ENCODE results near the gene NDUFV1. TPM values are rescaled to one million over a fixed set of nuclear protein-coding genes. Genes with fewer than 3 reads are reported as not detected.
"Not testable (repeated sequence)": the region's sequence is repeated elsewhere in the genome, so short reads cannot be mapped to it uniquely, and the experiment has no call there.

NDUFV1 gene
- total RNA-seq, 2 experiments from 2014 or later = 347 to 356 TPM

- no peaks in the 10 kb centered on the region for H3K27me3 Mint-ChIP-seq (ENCODE audit: low read depth)
- CTCF ChIA-PET = interaction anchor here (0.9 to 6.0 kb wide), 9 partner anchors 11 to 62 kb away, joined by 3 to 46 read pairs (median 6); partner anchors contain the start of gene NUDT8
- peak overlapping the region; percentile 80 for H3K4me3 Mint-ChIP-seq
- peaks cover 7% of the 10 kb centered on the region for H3K36me3 Mint-ChIP-seq (ENCODE audit: low read depth)
- no peaks in the 10 kb centered on the region for H3K9me3 Mint-ChIP-seq
- DNase-seq = peak; percentile 75
- peak overlapping the region; percentile 98 for H3K27ac Mint-ChIP-seq
- intact Hi-C loops (cut with micrococcal nuclease) = loop anchor here (1.0 to 10.0 kb wide), 5 partner anchors 9 to 420 kb away; partner anchors contain the start of genes GSTP1, NDUFS8, NDUFV1 and TCIRG1
- H3K4me1 Mint-ChIP-seq (ENCODE audit: low read depth) = peaks cover 24% of the 10 kb centered on the region
These were observed 8.3 kb downstream of the NDUFV1 start for GRCh38 chr11:67614730-67615714.

GRCh38 chr11:67615728-67616430 is 9.1 kb downstream of the NDUFV1 start:
- H3K27ac Mint-ChIP-seq = no peak overlapping the region
- H3K4me3 Mint-ChIP-seq = peak overlapping the region; percentile 38
- CTCF ChIA-PET = interaction anchor here (0.7 to 6.0 kb wide), 5 partner anchors 14 to 63 kb away, joined by 3 to 46 read pairs (median 3); partner anchors contain the start of gene NUDT8
- no peaks in the 10 kb centered on the region for H3K27me3 Mint-ChIP-seq (ENCODE audit: low read depth)
- DNase-seq = no peak
- H3K9me3 Mint-ChIP-seq = no peaks in the 10 kb centered on the region
- H3K4me1 Mint-ChIP-seq (ENCODE audit: low read depth) = peaks cover 24% of the 10 kb centered on the region
- peaks cover 5% of the 10 kb centered on the region for H3K36me3 Mint-ChIP-seq (ENCODE audit: low read depth)
- intact Hi-C loops (cut with micrococcal nuclease) = loop anchor here (2.0 to 10.0 kb wide), 2 partner anchors 33 to 419 kb away; partner anchors contain the start of genes GSTP1, NDUFS8 and TCIRG1

- Mint-ChIP-seq H3K36me3 (ENCODE audit: low read depth) (peaks cover 5% of the 10 kb centered on the region), H3K4me3 (peak overlapping the region; percentile 38), H3K27me3 (ENCODE audit: low read depth) (no peaks in the 10 kb centered on the region), H3K27ac (no peak overlapping the region), H3K9me3 (no peaks in the 10 kb centered on the region), H3K4me1 (ENCODE audit: low read depth) (peaks cover 24% of the 10 kb centered on the region)
- CTCF ChIA-PET = interaction anchor here (0.6 to 6.0 kb wide), 5 partner anchors 13 to 64 kb away, joined by 3 to 46 read pairs (median 3); partner anchors contain the start of genes ACY3 and NUDT8
- intact Hi-C loops (cut with micrococcal nuclease) = loop anchor here (10.0 kb wide), 1 partner anchor 418 kb away; the partner anchor contains the start of genes NDUFS8 and TCIRG1
- no peak for DNase-seq
These were observed 9.9 kb downstream of the NDUFV1 start for GRCh38 chr11:67616431-67617242.

- Mint-ChIP-seq H3K4me3 (no peak overlapping the region), H3K36me3 (ENCODE audit: low read depth) (peaks cover 2% of the 10 kb centered on the region), H3K27ac (no peak overlapping the region), H3K27me3 (ENCODE audit: low read depth) (no peaks in the 10 kb centered on the region), H3K9me3 (no peaks in the 10 kb centered on the region), H3K4me1 (ENCODE audit: low read depth) (peaks cover 24% of the 10 kb centered on the region)
- intact Hi-C loops (cut with micrococcal nuclease) = loop anchor here (10.0 kb wide), 1 partner anchor 417 kb away; the partner anchor contains the start of genes NDUFS8 and TCIRG1
- DNase-seq = no peak
- CTCF ChIA-PET = interaction anchor here (0.6 to 6.0 kb wide), 2 partner anchors 12 to 42 kb away, joined by 3 to 46 read pairs; partner anchors contain the start of gene NUDT8
These were observed 10.7 kb downstream of the NDUFV1 start for GRCh38 chr11:67617243-67617953.

GRCh38 chr11:67618901-67619659 is 12.3 kb downstream of the NDUFV1 start:
- H3K4me1 Mint-ChIP-seq (ENCODE audit: low read depth) = peaks cover 12% of the 10 kb centered on the region
- H3K27me3 Mint-ChIP-seq (ENCODE audit: low read depth); H3K27ac Mint-ChIP-seq; H3K36me3 Mint-ChIP-seq (ENCODE audit: low read depth); DNase-seq; H3K4me3 Mint-ChIP-seq; H3K9me3 Mint-ChIP-seq: not testable (repeated sequence)
- CTCF ChIA-PET = interaction anchor here (6.0 kb wide), 1 partner anchor 10 kb away, joined by 46 read pairs; the partner anchor contains the start of gene NUDT8
- intact Hi-C loops (cut with micrococcal nuclease) = loop anchor here (10.0 kb wide), 1 partner anchor 416 kb away; the partner anchor contains the start of genes NDUFS8 and TCIRG1

- intact Hi-C loops (cut with micrococcal nuclease) = loop anchor here (10.0 kb wide), 1 partner anchor 415 kb away; the partner anchor contains the start of genes NDUFS8 and TCIRG1
- not testable (repeated sequence) for H3K36me3 Mint-ChIP-seq (ENCODE audit: low read depth); H3K27ac Mint-ChIP-seq; H3K4me1 Mint-ChIP-seq (ENCODE audit: low read depth); DNase-seq; H3K4me3 Mint-ChIP-seq; H3K27me3 Mint-ChIP-seq (ENCODE audit: low read depth); H3K9me3 Mint-ChIP-seq
- CTCF ChIA-PET = interaction anchor here (6.0 kb wide), 1 partner anchor 10 kb away, joined by 46 read pairs; the partner anchor contains the start of gene NUDT8
These were observed 13.2 kb downstream of the NDUFV1 start for GRCh38 chr11:67619683-67620618.

- intact Hi-C loops (cut with micrococcal nuclease); DNase-seq; H3K27ac Mint-ChIP-seq; CTCF ChIA-PET; H3K9me3 Mint-ChIP-seq; H3K36me3 Mint-ChIP-seq (ENCODE audit: low read depth); H3K4me1 Mint-ChIP-seq (ENCODE audit: low read depth); H3K27me3 Mint-ChIP-seq (ENCODE audit: low read depth); H3K4me3 Mint-ChIP-seq: not testable (repeated sequence)
These were observed 13.9 kb downstream of the NDUFV1 start for GRCh38 chr11:67620621-67621020.

- H3K9me3 Mint-ChIP-seq; H3K36me3 Mint-ChIP-seq (ENCODE audit: low read depth); H3K27me3 Mint-ChIP-seq (ENCODE audit: low read depth); DNase-seq; H3K4me3 Mint-ChIP-seq; CTCF ChIA-PET; H3K4me1 Mint-ChIP-seq (ENCODE audit: low read depth); intact Hi-C loops (cut with micrococcal nuclease); H3K27ac Mint-ChIP-seq: not testable (repeated sequence)
These were observed 15.2 kb downstream of the NDUFV1 start for GRCh38 chr11:67621928-67622327.

GRCh38 chr11:67622905-67623304 is 16.2 kb downstream of the NDUFV1 start:
- H3K36me3 Mint-ChIP-seq (ENCODE audit: low read depth); DNase-seq; intact Hi-C loops (cut with micrococcal nuclease); H3K27me3 Mint-ChIP-seq (ENCODE audit: low read depth); H3K4me3 Mint-ChIP-seq; H3K4me1 Mint-ChIP-seq (ENCODE audit: low read depth); H3K27ac Mint-ChIP-seq; H3K9me3 Mint-ChIP-seq: not testable (repeated sequence)
- CTCF ChIA-PET = interaction anchor here (0.7 to 1.1 kb wide), 2 partner anchors 9 to 36 kb away, joined by 3 to 4 read pairs; no protein-coding TSS in a partner anchor

Measured in activated naive CD4-positive, alpha-beta T cell treated with anti-CD3 and anti-CD28 coated beads for 36 hours (primary cell).